Body of pancreas (tissue), 4 donors: Measurements from ENCODE around the gene HSPD1. TPM values are rescaled to one million over a fixed set of nuclear protein-coding genes. Genes with fewer than 3 reads are reported as not detected.
A peak's percentile ranks its signal among the peaks of the same experiment; 100 is the strongest.

Source experiments
- ATAC-seq: fragments of 150-250 bp; one replicate; pipeline ENCODE4 v1.9.1; 2016
- DNase-seq, 4 donors: peaks; one replicate each; pipeline ENCODE4 v3.0.0-alpha.2; 2019
- H3K27ac ChIP-seq, 4 donors: fragments of 200-600 bp; sonication (generic); 1 replicate in 3 of 4; 2 replicates in 1 of 4; pipeline versions ENCODE4 v1.5.1 to v1.6.1; 2016 to 2019; ENCODE audit warnings: mild to moderate bottlenecking in 1 of 4, mixed read lengths in 1 of 4, moderate library complexity in 1 of 4
- H3K27me3 ChIP-seq, 2 donors: fragments of 200-600 bp; sonication (generic); one replicate each; pipeline ENCODE4 v1.6.0; 2016; ENCODE audit warnings: mild to moderate bottlenecking in 1 of 2
- H3K36me3 ChIP-seq, 2 donors: fragments of 200-600 bp; sonication (generic); replicated peaks in 1 of 2; 2 replicates each; pipeline ENCODE4 v1.5.1; 2016; ENCODE audit warnings: low read depth in 2 of 2; ENCODE audit not compliant: insufficient read depth in 1 of 2
- H3K4me1 ChIP-seq: fragments of 200-600 bp; sonication (generic); one replicate; pipeline ENCODE4 v1.6.0; 2016
- H3K4me3 ChIP-seq, 2 donors: fragments of 200-600 bp; sonication (generic); 1 replicate in 1 of 2; 2 replicates in 1 of 2; pipeline ENCODE4 v1.5.1; 2016 to 2019
- H3K9me3 ChIP-seq, 3 donors: fragments of 200-600 bp; sonication (generic); 1 replicate in 2 of 3; 2 replicates in 1 of 3; pipeline ENCODE4 v1.5.1; 2016
- CTCF ChIP-seq, 7 experiments: fragments of 450-650 bp in 4 of 7; fragments of 200-600 bp in 3 of 7; sonication (generic) in 3 of 7; IDR thresholded peaks; one replicate each; pipeline ENCODE4 v1.5.1; 2016 to 2019; ENCODE audit warnings: antibody characterized with exemption in 7 of 7
- POLR2A ChIP-seq, 3 donors: fragments of 450-650 bp; IDR thresholded peaks; one replicate each; pipeline ENCODE4 v1.6.1; 2016; ENCODE audit warnings: antibody characterized with exemption in 3 of 3, mild to moderate bottlenecking in 2 of 3
- WGBS, 2 donors: methylation state at CpG; one replicate each; pipeline ENCODE4 v1.1.5; 2017; 5-methylcytosine and 5-hydroxymethylcytosine counted together
- intact Hi-C: fragments of 100-400 bp; cut with DNase I; formaldehyde crosslinking; loops from one replicate; pipeline ENCODE4 v1.15.1; 2023
- total RNA-seq, 2 donors: library from RNA; depleted of rRNA; stranded (reverse); fragments of >200 nt; gene quantifications; one replicate each; pipeline ENCODE4 v1.1.0, GENCODE V29; 2016

HSPD1 gene
- total RNA-seq, 2 donors from 2014 or later: 81.4 to 117 TPM

- Histone ChIP-seq H3K27ac (peak overlapping the region; percentile 95 to 100 (median 97)), H3K4me1 (peaks cover 54% of the 10 kb centered on the region), H3K27me3 (no peaks in the 10 kb centered on the region), H3K4me3 (peak overlapping the region; percentile 33 to 63), H3K36me3 (peaks cover 0 to 18% of the 10 kb centered on the region in 2 donors), H3K9me3 (no peaks in the 10 kb centered on the region)
- ATAC-seq: peak; percentile 14
- 0 to 1% methylated on average over 25 to 46 of the region's 46 CpGs for WGBS, 2 donors
- TF ChIP-seq POLR2A (IDR thresholded peaks at IDR 0.05): no peak
- TF ChIP-seq CTCF (IDR thresholded peaks at IDR 0.05): no peak
- DNase-seq: peak; percentile 72 to 83 (median 76)
- intact Hi-C loops: no loop called here
Observed at GRCh38 chr2:197498937-197499593, 575 bp downstream of the HSPD1 start.

- WGBS, 2 donors: 2 to 4% methylated on average over 11 to 14 of the region's 14 CpGs
- no peak for ATAC-seq
- H3K36me3 ChIP-seq: peaks cover 0 to 16% of the 10 kb centered on the region in 2 donors
Observed at GRCh38 chr2:197498235-197498936, 1.3 kb downstream of the HSPD1 start.

GRCh38 chr2:197497326-197497725, 2.3 kb downstream of the HSPD1 start:
- WGBS, 2 donors: 10 to 16% methylated on average over 2 of the region's 2 CpGs
- DNase-seq: no peak
- no peak overlapping the region for H3K4me3 ChIP-seq

More at GRCh38 chr2:197498235-197498936, 1.3 kb downstream of the HSPD1 start:
- H3K9me3 ChIP-seq: no peaks in the 10 kb centered on the region
- DNase-seq: no peak
- TF ChIP-seq POLR2A (IDR thresholded peaks at IDR 0.05): peak in 2 of 3 donors; percentile 22 to 33
- no peak for TF ChIP-seq CTCF (IDR thresholded peaks at IDR 0.05)
- peak overlapping the region; percentile 33 to 63 for H3K4me3 ChIP-seq
- H3K27me3 ChIP-seq: no peaks in the 10 kb centered on the region
- peaks cover 51% of the 10 kb centered on the region for H3K4me1 ChIP-seq
- intact Hi-C loops: no loop called here
- peak overlapping the region; percentile 95 to 100 (median 97) for H3K27ac ChIP-seq

GRCh38 chr2:197496695-197497094, 2.9 kb downstream of the HSPD1 start:
- intact Hi-C loops: no loop called here
- Histone ChIP-seq H3K4me1 (peaks cover 38% of the 10 kb centered on the region), H3K4me3 (no peak overlapping the region), H3K36me3 (peaks cover 3 to 28% of the 10 kb centered on the region in 2 donors), H3K27me3 (no peaks in the 10 kb centered on the region), H3K9me3 (no peaks in the 10 kb centered on the region), H3K27ac (no peak overlapping the region)
- DNase-seq: no peak
- ATAC-seq: no peak
- TF ChIP-seq CTCF (IDR thresholded peaks at IDR 0.05) (no peak), POLR2A (IDR thresholded peaks at IDR 0.05) (no peak)

More at GRCh38 chr2:197497326-197497725, 2.3 kb downstream of the HSPD1 start:
- H3K27me3 ChIP-seq: no peaks in the 10 kb centered on the region
- ATAC-seq: no peak
- H3K4me1 ChIP-seq: peaks cover 44% of the 10 kb centered on the region
- TF ChIP-seq CTCF (IDR thresholded peaks at IDR 0.05) (no peak), POLR2A (IDR thresholded peaks at IDR 0.05) (no peak)
- no peaks in the 10 kb centered on the region for H3K9me3 ChIP-seq
- intact Hi-C loops: no loop called here
- peaks cover 0 to 22% of the 10 kb centered on the region in 2 donors for H3K36me3 ChIP-seq
- no peak overlapping the region for H3K27ac ChIP-seq
